HTR-8/SVneo (cell line): ENCODE data around the gene PPARA.
"Not testable (repeated sequence)": the region's sequence is repeated elsewhere in the genome, so short reads cannot be mapped to it uniquely, and the experiment has no call there.

Experiments used
- DNase-seq: peaks from one replicate; pipeline ENCODE4 v3.0.0; 2011; ENCODE audit warnings: low spot score, mixed read lengths; ENCODE audit not compliant: insufficient read length
- FAIRE-seq: peaks from 2 replicates; lab custom pipeline; 2011; peaks lifted over from hg19 to GRCh38; lab: Jason Lieb, UNC

PPARA gene

GRCh38 chr22:46262449-46263215 lies 112.3 kb downstream of the PPARA start:
- DNase-seq (no peak), FAIRE-seq (no peak)

GRCh38 chr22:46263216-46263590 lies 112.9 kb downstream of the PPARA start, which contains the start of gene PKDREJ:
PKDREJ (minus strand) TSS chr22:46263343; CDS start chr22:46263322, 21 bp downstream.
- DNase-seq (no peak), FAIRE-seq (no peak)

GRCh38 chr22:46264520-46264919 lies 114.2 kb downstream of the PPARA start:
- DNase-seq, FAIRE-seq: not testable (repeated sequence)

- not testable (repeated sequence) for FAIRE-seq, DNase-seq
These were observed 115.3 kb downstream of the PPARA start for GRCh38 chr22:46265627-46266026.

- DNase-seq (peak; percentile 94), FAIRE-seq (peak; percentile 75)
These were observed 117.3 kb downstream of the PPARA start, which contains the start of gene TTC38 for GRCh38 chr22:46267431-46268279. TTC38 (plus strand) TSS chr22:46268008; CDS start chr22:46268040, 32 bp downstream.

- DNase-seq (no peak), FAIRE-seq (no peak)
These were observed 119.2 kb downstream of the PPARA start for GRCh38 chr22:46269564-46269963.

GRCh38 chr22:46272196-46272595 lies 121.9 kb downstream of the PPARA start:
- DNase-seq: no peak
- FAIRE-seq: no peak

GRCh38 chr22:46272762-46273431 lies 122.6 kb downstream of the PPARA start:
- no peak for FAIRE-seq
- DNase-seq: no peak

GRCh38 chr22:46273432-46274148 lies 123.3 kb downstream of the PPARA start:
- DNase-seq (no peak), FAIRE-seq (no peak)

GRCh38 chr22:46274381-46274780 lies 124.1 kb downstream of the PPARA start:
- DNase-seq (no peak), FAIRE-seq (no peak)

GRCh38 chr22:46275455-46276122 lies 125.3 kb downstream of the PPARA start:
- no peak for FAIRE-seq
- DNase-seq: no peak

GRCh38 chr22:46276563-46276962 lies 126.2 kb downstream of the PPARA start:
- DNase-seq (no peak), FAIRE-seq (no peak)

- DNase-seq: no peak
- FAIRE-seq: no peak
These were observed 128.6 kb downstream of the PPARA start for GRCh38 chr22:46278656-46279645.

GRCh38 chr22:46280063-46280817 lies 129.9 kb downstream of the PPARA start:
- no peak for DNase-seq
- no peak for FAIRE-seq

- FAIRE-seq: peak; percentile 42
- no peak for DNase-seq
These were observed 130.8 kb downstream of the PPARA start for GRCh38 chr22:46280999-46281623.

GRCh38 chr22:46281866-46282678 lies 131.7 kb downstream of the PPARA start:
- DNase-seq: no peak
- FAIRE-seq: no peak
